B cell (primary cell): ENCODE results near the gene LRP5. TPM values are rescaled to one million over a fixed set of nuclear protein-coding genes. Genes with fewer than 3 reads are reported as not detected.

Source experiments
- ATAC-seq: fragments of 200-7000 bp; cut with Tn5 transposase; one replicate; pipeline ENCODE4 v1.10.0; 2021; ENCODE audit warnings: low read depth, mild to moderate bottlenecking, moderate number of reproducible peaks, moderate library complexity
- CTCF ChIA-PET: fragments of 350-600 bp; sonication (Branson Sonifier 250); formaldehyde crosslinking; loops from one replicate; lab custom pipeline; 2021; ENCODE audit warnings: antibody characterized with exemption, inconsistent platforms; lab: Charles Lee
- POLR2A ChIA-PET: fragments of 350-600 bp; sonication (Branson Sonifier 250); formaldehyde crosslinking; loops from one replicate; lab custom pipeline; 2021; ENCODE audit warnings: antibody characterized with exemption; lab: Charles Lee
- DNase-seq: peaks from one replicate; pipeline ENCODE4 v3.0.0; 2013
- H2AFZ ChIP-seq: 2 replicates; pipeline ENCODE4 v1.6.1; 2012; ENCODE audit warnings: mild to moderate bottlenecking, low read depth, low read length; ENCODE audit not compliant: insufficient read depth, poor library complexity, severe bottlenecking
- H3K27ac ChIP-seq, 2 donors: 1 replicate in 1 of 2; 2 replicates in 1 of 2; pipeline ENCODE4 v1.5.1; 2012 to 2013; ENCODE audit warnings: low read length in 2 of 2, mild to moderate bottlenecking in 2 of 2, moderate library complexity in 1 of 2
- H3K27me3 ChIP-seq, 4 experiments: fragments of 200-600 bp in 1 of 4; sonication (generic) in 1 of 4; replicated peaks in 1 of 4; 1 replicate in 2 of 4; 2 replicates in 2 of 4; pipeline versions ENCODE4 v1.6.1 to v1.7.0; 2013 to 2016; ENCODE audit warnings: low read length in 3 of 4, mild to moderate bottlenecking in 2 of 4, mixed read lengths in 1 of 4, moderate library complexity in 1 of 4; ENCODE audit not compliant: insufficient read depth in 4 of 4, control insufficient read depth in 3 of 4; ENCODE audit errors: control extremely low read depth in 1 of 4
- H3K36me3 ChIP-seq, 2 experiments: replicated peaks in 1 of 2; 1 replicate in 1 of 2; 2 replicates in 1 of 2; pipeline versions ENCODE4 v1.6.1 to v1.7.1; 2013; ENCODE audit warnings: low read length in 1 of 2; ENCODE audit not compliant: insufficient read depth in 2 of 2, control insufficient read depth in 1 of 2; ENCODE audit errors: control extremely low read depth in 1 of 2, extremely low read depth in 1 of 2
- H3K4me1 ChIP-seq, 2 donors: fragments of 200-600 bp in 1 of 2; sonication (generic) in 1 of 2; 1 replicate in 1 of 2; 2 replicates in 1 of 2; pipeline versions ENCODE4 v1.5.1 to v1.6.1; 2013 to 2017; ENCODE audit warnings: low read length in 2 of 2; ENCODE audit not compliant: control insufficient read depth in 2 of 2, insufficient read depth in 2 of 2
- H3K4me2 ChIP-seq: replicated peaks from 2 replicates; pipeline ENCODE3; 2012; ENCODE audit warnings: mild to moderate bottlenecking, low read depth, low read length; ENCODE audit not compliant: poor library complexity, severe bottlenecking
- H3K4me3 ChIP-seq, 5 experiments: fragments of 200-600 bp in 1 of 5; sonication (generic) in 1 of 5; 1 replicate in 3 of 5; 2 replicates in 2 of 5; pipeline versions ENCODE4 v1.5.1 to v1.7.0; 2011 to 2016; ENCODE audit warnings: low read length in 4 of 5, mild to moderate bottlenecking in 4 of 5, low read depth in 2 of 5, control low read depth in 1 of 5, moderate library complexity in 1 of 5; ENCODE audit not compliant: insufficient read depth in 1 of 5; ENCODE audit errors: control extremely low read depth in 1 of 5, extremely low read depth in 1 of 5
- H3K79me2 ChIP-seq: fragments of 200-600 bp; sonication (generic); one replicate; pipeline ENCODE4 v1.6.0; 2016; ENCODE audit warnings: low read length; ENCODE audit not compliant: control insufficient read depth, insufficient read depth
- H3K9ac ChIP-seq: fragments of 200-600 bp; sonication (generic); 2 replicates; pipeline ENCODE4 v1.6.1; 2017; ENCODE audit warnings: mild to moderate bottlenecking, low read length, moderate library complexity
- H3K9me3 ChIP-seq, 3 donors: one replicate each; pipeline versions ENCODE4 v1.6.1 to v1.7.1; 2013; ENCODE audit warnings: low read length in 2 of 3; ENCODE audit not compliant: control insufficient read depth in 2 of 3, insufficient read depth in 1 of 3; ENCODE audit errors: control extremely low read depth in 1 of 3
- H4K20me1 ChIP-seq: 2 replicates; pipeline ENCODE4 v1.6.0; 2012; ENCODE audit warnings: mild to moderate bottlenecking, low read length; ENCODE audit not compliant: insufficient read depth, control insufficient read depth, poor library complexity, severe bottlenecking
- H3K27ac Mint-ChIP-seq: one replicate; pipeline ENCODE4 v1.8.0; 2021; ENCODE audit warnings: mixed read lengths
- H3K27me3 Mint-ChIP-seq: one replicate; pipeline ENCODE4 v1.8.0; 2021; ENCODE audit warnings: mixed read lengths
- H3K4me1 Mint-ChIP-seq: one replicate; pipeline ENCODE4 v1.8.0; 2021; ENCODE audit warnings: mixed read lengths
- H3K4me3 Mint-ChIP-seq: one replicate; pipeline ENCODE4 v1.8.0; 2021; ENCODE audit warnings: mixed read lengths
- H3K9me3 Mint-ChIP-seq: one replicate; pipeline ENCODE4 v1.8.0; 2022; ENCODE audit warnings: mixed read lengths; ENCODE audit not compliant: insufficient read depth
- EZH2 ChIP-seq: IDR thresholded peaks from 2 replicates; pipeline ENCODE4 v1.6.1; 2012; ENCODE audit warnings: borderline replicate concordance, low read depth, mild to moderate bottlenecking, moderate library complexity, low read length; ENCODE audit not compliant: insufficient read depth, poor library complexity, severe bottlenecking
- WGBS: methylation state at CpG from one replicate; pipeline ENCODE4 v1.1.5; 2013; ENCODE audit warnings: missing lambda C conversion rate; ENCODE audit not compliant: insufficient coverage; 5-methylcytosine and 5-hydroxymethylcytosine counted together
- intact Hi-C: fragments of 100-400 bp; cut with micrococcal nuclease; formaldehyde crosslinking; loops from one replicate; pipeline ENCODE4 v1.10.0; 2022
- polyA plus RNA-seq: library from polyadenylated mRNA; depleted of rRNA; stranded (reverse); fragments of >200 nt; gene quantifications from 2 replicates; pipeline ENCODE4 v1.2.3, GENCODE V29; 2012
- total RNA-seq, 2 donors: library from RNA; stranded (reverse); fragments of 120-200 nt in 1 of 2; gene quantifications; 1 replicate in 1 of 2; 2 replicates in 1 of 2; pipeline versions ENCODE4 v1.2.3 to v1.2.4, GENCODE V29; 2013 to 2022
- TF ChIP-seq, protein P1 (sequence below): fragments of 200-600 bp; IDR thresholded peaks from one replicate; pipeline ENCODE4 v1.8.0; 2022; ENCODE audit warnings: antibody characterized with exemption, mild to moderate bottlenecking

The LRP5 gene
- total and polyA plus RNA-seq, 2 donors (not counting 1 experiment from before 2014, with no cell fraction given): 2.4 to 13.9 TPM

DNA sequence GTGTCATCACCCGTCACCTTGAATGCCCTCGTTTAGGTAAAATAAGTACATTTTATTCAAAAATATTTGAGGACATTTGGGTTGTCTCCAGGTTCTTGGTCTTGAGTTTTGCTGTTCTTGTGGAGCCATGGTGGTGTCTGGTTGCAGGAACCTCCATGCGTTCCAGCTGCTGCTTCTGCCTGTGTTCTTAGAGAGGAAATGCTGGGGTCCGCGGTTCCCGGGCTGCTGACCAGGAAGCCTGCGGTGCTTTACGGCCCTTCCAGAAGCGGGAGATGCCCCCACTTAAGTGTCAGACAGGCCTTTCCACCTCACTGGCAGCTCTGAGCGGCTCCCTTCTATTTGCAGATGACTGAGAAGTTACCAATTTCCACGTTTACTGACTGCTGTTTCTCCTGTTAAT, 66.8 kb downstream of the LRP5 start:
- Mint-ChIP-seq H3K9me3 (no peaks in the 10 kb centered on the region), H3K27me3 (peaks cover 10% of the 10 kb centered on the region), H3K4me3 (no peak overlapping the region), H3K27ac (no peak overlapping the region), H3K4me1 (peaks cover 55% of the 10 kb centered on the region)
- Histone ChIP-seq H3K4me3 (no peak overlapping the region), H3K9ac (no peak overlapping the region), H2AFZ (no peak overlapping the region), H3K27ac (no peak overlapping the region), H3K4me2 (no peak overlapping the region), H3K27me3 (peaks cover 0 to 8% (median 3%) of the 10 kb centered on the region in 4 experiments), H3K9me3 (no peaks in the 10 kb centered on the region), H3K36me3 (no peaks in the 10 kb centered on the region), H3K79me2 (no peaks in the 10 kb centered on the region), H3K4me1 (peaks cover 39 to 52% of the 10 kb centered on the region in 2 donors), H4K20me1 (no peaks in the 10 kb centered on the region)
- intact Hi-C loops: no loop called here
- TF ChIP-seq, protein P1, sequence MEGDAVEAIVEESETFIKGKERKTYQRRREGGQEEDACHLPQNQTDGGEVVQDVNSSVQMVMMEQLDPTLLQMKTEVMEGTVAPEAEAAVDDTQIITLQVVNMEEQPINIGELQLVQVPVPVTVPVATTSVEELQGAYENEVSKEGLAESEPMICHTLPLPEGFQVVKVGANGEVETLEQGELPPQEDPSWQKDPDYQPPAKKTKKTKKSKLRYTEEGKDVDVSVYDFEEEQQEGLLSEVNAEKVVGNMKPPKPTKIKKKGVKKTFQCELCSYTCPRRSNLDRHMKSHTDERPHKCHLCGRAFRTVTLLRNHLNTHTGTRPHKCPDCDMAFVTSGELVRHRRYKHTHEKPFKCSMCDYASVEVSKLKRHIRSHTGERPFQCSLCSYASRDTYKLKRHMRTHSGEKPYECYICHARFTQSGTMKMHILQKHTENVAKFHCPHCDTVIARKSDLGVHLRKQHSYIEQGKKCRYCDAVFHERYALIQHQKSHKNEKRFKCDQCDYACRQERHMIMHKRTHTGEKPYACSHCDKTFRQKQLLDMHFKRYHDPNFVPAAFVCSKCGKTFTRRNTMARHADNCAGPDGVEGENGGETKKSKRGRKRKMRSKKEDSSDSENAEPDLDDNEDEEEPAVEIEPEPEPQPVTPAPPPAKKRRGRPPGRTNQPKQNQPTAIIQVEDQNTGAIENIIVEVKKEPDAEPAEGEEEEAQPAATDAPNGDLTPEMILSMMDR: no peak
- no peak for TF ChIP-seq EZH2
- DNase-seq: no peak
- ChIA-PET POLR2A (interaction anchor here (0.6 to 2.4 kb wide), 2 partner anchors 8 to 16 kb away, joined by 4 to 13 read pairs; no protein-coding TSS in a partner anchor), CTCF (interaction anchor here (1.5 to 7.4 kb wide), 3 partner anchors 80 to 170 kb away, joined by 4 to 77 read pairs (median 4); no protein-coding TSS in a partner anchor)
- ATAC-seq: no peak
- WGBS: 63% methylated on average over 10 of the region's 11 CpGs
